ENCODE measurements around the gene AP3D1.

The AP3D1 gene

GRCh38 chr19:2119921-2120785 lies 31.2 kb downstream of the AP3D1 start:
- H3K27me3 ChIP-seq (ENCODE audit: insufficient read depth, low read length) = no peaks in the 10 kb centered on the region
- no peaks in the 10 kb centered on the region for H3K9me3 ChIP-seq (ENCODE audit: insufficient read depth, low read depth, low read length)
- H3K4me1 ChIP-seq (ENCODE audit: insufficient read depth, low read length) = no peaks in the 10 kb centered on the region
- peaks cover 100% of the 10 kb centered on the region for H3K36me3 ChIP-seq (ENCODE audit: insufficient read depth, low read depth, low read length)
- H3K27ac ChIP-seq (ENCODE audit: low read length) = no peak overlapping the region
- no peak overlapping the region for H3K4me3 ChIP-seq (ENCODE audit: low read length)
- no peak overlapping the region for H3K9ac ChIP-seq (ENCODE audit: low read depth, low read length)

- H3K36me3 ChIP-seq (ENCODE audit: insufficient read depth, low read depth, low read length) = peaks cover 100% of the 10 kb centered on the region
- H3K4me1 ChIP-seq (ENCODE audit: insufficient read depth, low read length) = no peaks in the 10 kb centered on the region
- H3K4me3 ChIP-seq (ENCODE audit: low read length) = no peak overlapping the region
- H3K27me3 ChIP-seq (ENCODE audit: insufficient read depth, low read length) = no peaks in the 10 kb centered on the region
- no peaks in the 10 kb centered on the region for H3K9me3 ChIP-seq (ENCODE audit: insufficient read depth, low read depth, low read length)
- H3K27ac ChIP-seq (ENCODE audit: low read length) = no peak overlapping the region
- no peak overlapping the region for H3K9ac ChIP-seq (ENCODE audit: low read depth, low read length)
These were observed 32.9 kb downstream of the AP3D1 start for GRCh38 chr19:2118438-2118837.

GRCh38 chr19:2117215-2117960 lies 34.0 kb downstream of the AP3D1 start:
- no peaks in the 10 kb centered on the region for H3K4me1 ChIP-seq (ENCODE audit: insufficient read depth, low read length)
- no peaks in the 10 kb centered on the region for H3K27me3 ChIP-seq (ENCODE audit: insufficient read depth, low read length)
- no peaks in the 10 kb centered on the region for H3K9me3 ChIP-seq (ENCODE audit: insufficient read depth, low read depth, low read length)
- H3K36me3 ChIP-seq (ENCODE audit: insufficient read depth, low read depth, low read length) = peaks cover 98% of the 10 kb centered on the region
- no peak overlapping the region for H3K9ac ChIP-seq (ENCODE audit: low read depth, low read length)
- H3K4me3 ChIP-seq (ENCODE audit: low read length) = no peak overlapping the region
- no peak overlapping the region for H3K27ac ChIP-seq (ENCODE audit: low read length)

- Histone ChIP-seq H3K4me3 (ENCODE audit: low read length) (no peak overlapping the region), H3K9me3 (ENCODE audit: insufficient read depth, low read depth, low read length) (no peaks in the 10 kb centered on the region), H3K27me3 (ENCODE audit: insufficient read depth, low read length) (no peaks in the 10 kb centered on the region), H3K36me3 (ENCODE audit: insufficient read depth, low read depth, low read length) (peaks cover 98% of the 10 kb centered on the region), H3K9ac (ENCODE audit: low read depth, low read length) (no peak overlapping the region), H3K4me1 (ENCODE audit: insufficient read depth, low read length) (no peaks in the 10 kb centered on the region), H3K27ac (ENCODE audit: low read length) (no peak overlapping the region)
These were observed 34.9 kb downstream of the AP3D1 start for GRCh38 chr19:2116507-2116906.

- Histone ChIP-seq H3K27ac (ENCODE audit: low read length) (no peak overlapping the region), H3K27me3 (ENCODE audit: insufficient read depth, low read length) (no peaks in the 10 kb centered on the region), H3K9ac (ENCODE audit: low read depth, low read length) (no peak overlapping the region), H3K4me1 (ENCODE audit: insufficient read depth, low read length) (no peaks in the 10 kb centered on the region), H3K36me3 (ENCODE audit: insufficient read depth, low read depth, low read length) (peaks cover 98% of the 10 kb centered on the region), H3K9me3 (ENCODE audit: insufficient read depth, low read depth, low read length) (no peaks in the 10 kb centered on the region), H3K4me3 (ENCODE audit: low read length) (no peak overlapping the region)
These were observed 35.4 kb downstream of the AP3D1 start for GRCh38 chr19:2115911-2116426.

GRCh38 chr19:2115324-2115723 lies 36.0 kb downstream of the AP3D1 start:
- Histone ChIP-seq H3K36me3 (ENCODE audit: insufficient read depth, low read depth, low read length) (peaks cover 98% of the 10 kb centered on the region), H3K9ac (ENCODE audit: low read depth, low read length) (no peak overlapping the region), H3K27ac (ENCODE audit: low read length) (no peak overlapping the region)

GRCh38 chr19:2114821-2115220 lies 36.5 kb downstream of the AP3D1 start:
- Histone ChIP-seq H3K27me3 (ENCODE audit: insufficient read depth, low read length) (no peaks in the 10 kb centered on the region), H3K4me1 (ENCODE audit: insufficient read depth, low read length) (no peaks in the 10 kb centered on the region), H3K27ac (ENCODE audit: low read length) (no peak overlapping the region), H3K36me3 (ENCODE audit: insufficient read depth, low read depth, low read length) (peaks cover 98% of the 10 kb centered on the region), H3K4me3 (ENCODE audit: low read length) (no peak overlapping the region), H3K9ac (ENCODE audit: low read depth, low read length) (no peak overlapping the region), H3K9me3 (ENCODE audit: insufficient read depth, low read depth, low read length) (no peaks in the 10 kb centered on the region)

More at GRCh38 chr19:2115324-2115723, 36.0 kb downstream of the AP3D1 start:
- H3K4me1 ChIP-seq (ENCODE audit: insufficient read depth, low read length) = no peaks in the 10 kb centered on the region
- no peaks in the 10 kb centered on the region for H3K27me3 ChIP-seq (ENCODE audit: insufficient read depth, low read length)
- no peaks in the 10 kb centered on the region for H3K9me3 ChIP-seq (ENCODE audit: insufficient read depth, low read depth, low read length)
- no peak overlapping the region for H3K4me3 ChIP-seq (ENCODE audit: low read length)

- Histone ChIP-seq H3K9ac (ENCODE audit: low read depth, low read length) (no peak overlapping the region), H3K36me3 (ENCODE audit: insufficient read depth, low read depth, low read length) (peaks cover 98% of the 10 kb centered on the region), H3K9me3 (ENCODE audit: insufficient read depth, low read depth, low read length) (no peaks in the 10 kb centered on the region), H3K27me3 (ENCODE audit: insufficient read depth, low read length) (no peaks in the 10 kb centered on the region), H3K4me1 (ENCODE audit: insufficient read depth, low read length) (no peaks in the 10 kb centered on the region), H3K27ac (ENCODE audit: low read length) (no peak overlapping the region), H3K4me3 (ENCODE audit: low read length) (no peak overlapping the region)
These were observed 37.1 kb downstream of the AP3D1 start for GRCh38 chr19:2114218-2114617.

- Histone ChIP-seq H3K9ac (ENCODE audit: low read depth, low read length) (no peak overlapping the region), H3K27ac (ENCODE audit: low read length) (no peak overlapping the region), H3K9me3 (ENCODE audit: insufficient read depth, low read depth, low read length) (no peaks in the 10 kb centered on the region), H3K36me3 (ENCODE audit: insufficient read depth, low read depth, low read length) (peaks cover 98% of the 10 kb centered on the region), H3K27me3 (ENCODE audit: insufficient read depth, low read length) (no peaks in the 10 kb centered on the region), H3K4me3 (ENCODE audit: low read length) (no peak overlapping the region), H3K4me1 (ENCODE audit: insufficient read depth, low read length) (no peaks in the 10 kb centered on the region)
These were observed 37.7 kb downstream of the AP3D1 start for GRCh38 chr19:2113439-2114211.

GRCh38 chr19:2112516-2113320 lies 38.6 kb downstream of the AP3D1 start:
- H3K9me3 ChIP-seq (ENCODE audit: insufficient read depth, low read depth, low read length) = no peaks in the 10 kb centered on the region
- H3K27me3 ChIP-seq (ENCODE audit: insufficient read depth, low read length) = no peaks in the 10 kb centered on the region
- peaks cover 98% of the 10 kb centered on the region for H3K36me3 ChIP-seq (ENCODE audit: insufficient read depth, low read depth, low read length)
- no peaks in the 10 kb centered on the region for H3K4me1 ChIP-seq (ENCODE audit: insufficient read depth, low read length)
- H3K9ac ChIP-seq (ENCODE audit: low read depth, low read length) = no peak overlapping the region
- no peak overlapping the region for H3K4me3 ChIP-seq (ENCODE audit: low read length)
- H3K27ac ChIP-seq (ENCODE audit: low read length) = no peak overlapping the region

GRCh38 chr19:2111886-2112285 lies 39.5 kb downstream of the AP3D1 start:
- H3K27me3 ChIP-seq (ENCODE audit: insufficient read depth, low read length) = no peaks in the 10 kb centered on the region
- no peaks in the 10 kb centered on the region for H3K9me3 ChIP-seq (ENCODE audit: insufficient read depth, low read depth, low read length)
- H3K4me1 ChIP-seq (ENCODE audit: insufficient read depth, low read length) = no peaks in the 10 kb centered on the region
- H3K36me3 ChIP-seq (ENCODE audit: insufficient read depth, low read depth, low read length) = peaks cover 97% of the 10 kb centered on the region
- H3K4me3 ChIP-seq (ENCODE audit: low read length) = no peak overlapping the region
- H3K27ac ChIP-seq (ENCODE audit: low read length) = no peak overlapping the region
- H3K9ac ChIP-seq (ENCODE audit: low read depth, low read length) = no peak overlapping the region
